HG03060 (cell line): ENCODE results near the gene MOB3C.

Source experiments
- ATAC-seq: cut with Tn5 transposase; IDR thresholded peaks from one replicate; pipeline ENCODE4 v1.9.1; 2021; ENCODE audit warnings: low read depth, moderate number of reproducible peaks; ENCODE audit not compliant: unreplicated experiment

MOB3C gene

DNA sequence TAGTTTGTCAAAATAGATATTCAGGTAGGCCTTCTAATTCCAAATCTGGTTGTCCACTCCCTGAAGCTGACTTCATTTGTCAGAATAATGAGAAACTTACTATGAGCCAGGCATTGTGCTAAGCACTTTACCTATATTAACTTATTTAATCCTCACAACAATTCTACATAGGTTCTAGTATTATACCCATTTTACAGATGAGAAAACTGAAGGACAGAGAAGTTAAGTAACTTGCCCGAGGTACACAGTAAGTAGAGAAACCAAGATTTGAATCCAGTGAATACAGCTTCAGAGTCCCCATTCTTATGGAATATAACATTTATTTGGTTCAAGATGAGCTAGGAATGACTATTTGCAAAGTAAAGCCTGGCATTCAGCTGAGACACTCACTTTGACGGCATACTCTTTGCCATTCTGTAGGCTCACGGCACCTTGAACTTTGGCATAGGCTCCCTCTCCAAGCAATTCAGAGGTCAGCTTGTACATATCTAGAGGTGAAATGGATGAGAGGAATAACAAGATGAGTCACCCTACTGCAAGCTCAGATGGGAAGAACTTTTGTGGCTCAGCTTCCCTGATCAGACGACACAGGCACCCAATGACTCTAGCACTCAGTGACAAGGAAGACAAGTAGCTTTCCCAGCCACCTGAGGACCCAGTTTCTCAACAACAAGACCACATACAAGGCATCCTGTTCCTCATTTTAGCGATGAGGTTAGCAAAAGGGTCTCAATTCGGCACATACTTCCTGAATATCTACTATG, 36.3 kb downstream of the MOB3C start:
- ATAC-seq = no peak

DNA sequence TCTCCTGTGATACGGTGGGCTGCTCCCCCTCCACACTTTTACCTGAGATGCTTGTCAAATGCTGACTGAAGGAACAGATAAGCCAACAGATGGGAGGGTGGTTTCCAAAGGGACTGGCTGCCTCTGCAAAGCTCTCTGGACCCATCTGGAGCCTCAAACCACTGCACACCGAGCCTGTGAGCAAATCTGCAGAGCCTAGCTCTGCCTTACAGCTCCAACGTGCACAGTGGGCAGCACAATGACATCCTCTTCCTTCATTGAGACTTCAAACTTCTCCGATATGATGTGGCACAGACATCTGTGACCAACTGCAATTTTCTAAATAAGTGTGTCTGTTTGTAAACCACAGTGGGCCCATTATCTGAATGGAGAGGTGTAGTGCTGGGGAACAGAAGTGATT, 38.9 kb downstream of the MOB3C start:
- no peak for ATAC-seq

DNA sequence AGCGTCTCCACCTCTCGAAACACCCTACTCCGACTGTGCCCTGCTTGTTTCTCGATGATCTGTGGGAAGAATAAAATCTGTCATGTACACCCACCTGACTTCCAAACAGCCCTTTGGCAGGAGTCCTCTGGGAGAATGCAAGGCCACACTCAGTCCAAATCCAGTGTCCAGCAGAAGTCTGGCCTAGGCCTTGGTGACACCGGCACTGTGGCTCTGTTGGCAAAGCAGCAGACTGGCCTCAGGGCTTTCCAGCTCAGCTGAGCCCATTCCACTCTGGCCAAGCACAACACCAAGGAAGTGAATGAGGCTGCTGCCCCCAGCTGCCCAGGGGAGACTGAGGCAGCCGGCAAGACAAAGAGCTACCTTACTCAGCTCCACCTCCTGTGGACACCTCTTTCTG, 40.0 kb downstream of the MOB3C start:
- no peak for ATAC-seq

DNA sequence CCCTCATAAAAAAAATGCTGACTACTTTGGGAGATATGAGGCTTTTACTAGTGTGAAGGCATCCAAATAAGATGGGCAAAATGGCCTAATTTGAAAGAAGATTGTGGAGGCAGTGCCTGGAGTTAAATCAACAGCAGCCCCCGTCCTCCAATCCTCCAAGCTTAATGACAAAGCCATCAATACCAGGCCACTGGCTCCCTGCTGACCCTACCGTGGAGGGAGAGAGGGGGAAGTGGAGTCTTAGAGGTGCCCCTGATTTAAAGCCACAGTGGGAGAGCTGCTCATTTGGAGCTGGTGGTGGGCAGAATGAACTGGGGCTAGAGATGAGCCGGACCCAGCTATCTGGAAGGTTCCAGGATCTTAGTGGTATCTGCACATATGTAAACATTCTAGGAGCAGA, 40.8 kb downstream of the MOB3C start:
- ATAC-seq = no peak

DNA sequence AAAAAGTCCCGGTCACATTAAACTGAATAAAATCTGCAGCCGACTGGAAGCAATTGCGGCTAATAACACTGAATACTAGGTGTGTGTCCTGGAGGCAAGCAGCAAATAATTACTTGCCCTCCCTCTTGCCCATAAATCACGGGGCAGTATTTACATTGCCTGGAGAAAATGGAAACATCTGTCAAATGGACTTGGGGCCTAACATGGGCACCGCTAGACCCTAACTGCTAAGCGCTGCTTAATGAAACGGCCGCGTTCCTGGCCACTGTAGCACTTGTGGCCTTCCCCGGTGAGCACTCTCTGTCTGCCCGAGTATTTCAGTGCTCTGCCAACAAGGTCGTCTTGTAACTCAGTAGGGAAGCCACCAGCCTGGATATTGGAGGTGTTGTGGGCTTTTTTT, 41.3 kb downstream of the MOB3C start:
- ATAC-seq = no peak

DNA sequence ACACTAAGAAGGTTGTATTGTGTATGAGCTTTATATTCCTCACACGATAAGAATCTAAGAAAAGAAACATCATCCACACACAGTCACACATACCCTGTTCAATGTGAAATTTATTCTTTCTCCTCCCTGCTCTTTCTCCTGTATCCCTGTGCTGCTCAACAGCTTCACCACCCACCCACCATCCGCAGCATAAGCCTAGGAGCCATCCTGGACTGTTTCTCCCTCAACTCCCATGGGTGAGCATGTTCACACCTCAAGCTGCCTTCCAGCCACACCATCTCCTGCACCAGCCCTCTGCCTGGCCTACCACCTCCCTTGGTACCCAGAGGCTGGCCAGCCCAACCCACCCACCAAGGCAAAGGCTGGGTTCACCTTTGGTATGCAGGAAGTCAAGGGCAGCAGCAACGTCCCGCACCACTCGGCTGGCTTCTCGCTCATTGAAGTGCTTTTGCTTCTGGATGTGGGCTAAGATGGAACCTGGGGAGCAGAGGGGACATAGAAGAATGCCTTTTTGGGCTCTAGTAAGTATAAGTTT, 44.9 kb downstream of the MOB3C start:
- ATAC-seq = no peak

- ATAC-seq = no peak
These were observed 46.5 kb downstream of the MOB3C start for GRCh38 chr1:46569884-46570725.

DNA sequence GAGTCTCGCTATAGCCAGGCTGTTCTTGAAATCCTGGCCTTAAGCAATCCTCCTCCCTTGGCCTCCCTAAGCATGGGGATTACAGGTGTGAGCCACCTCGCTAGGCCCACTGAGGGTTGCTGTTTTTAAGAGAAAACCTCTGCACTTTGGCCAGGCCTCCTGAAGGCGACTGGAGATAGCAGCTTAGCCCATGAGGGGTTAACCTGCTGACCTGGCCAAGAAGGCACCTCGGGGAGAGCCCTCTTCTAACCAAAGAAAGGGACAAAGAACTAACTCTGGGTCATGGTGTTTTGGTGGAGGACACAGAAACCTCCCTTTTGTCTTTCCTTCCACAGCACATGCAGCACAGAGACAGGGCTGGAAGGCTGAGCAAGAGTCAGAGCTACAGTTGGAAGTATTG, 47.5 kb downstream of the MOB3C start:
- no peak for ATAC-seq

DNA sequence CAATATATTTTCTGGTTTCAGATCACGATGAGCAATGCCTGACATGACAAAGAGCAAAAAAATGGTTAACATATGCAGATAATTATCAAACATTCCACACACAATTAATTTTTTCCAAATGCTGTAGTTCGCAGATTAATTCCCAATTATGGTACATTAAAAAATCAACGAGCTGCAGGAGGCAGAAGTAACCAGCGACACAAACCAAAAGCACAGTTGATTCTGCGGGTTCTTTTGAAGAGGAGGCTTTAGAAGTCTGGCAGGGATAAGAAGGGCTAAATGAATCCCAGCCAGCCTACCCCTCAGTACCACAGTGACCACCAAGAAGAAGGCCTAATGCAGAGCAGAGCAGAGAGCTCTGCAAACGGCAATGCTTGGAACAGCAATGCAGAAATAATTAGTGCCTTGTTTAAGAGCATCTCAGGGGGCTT, 48.1 kb downstream of the MOB3C start:
- no peak for ATAC-seq

DNA sequence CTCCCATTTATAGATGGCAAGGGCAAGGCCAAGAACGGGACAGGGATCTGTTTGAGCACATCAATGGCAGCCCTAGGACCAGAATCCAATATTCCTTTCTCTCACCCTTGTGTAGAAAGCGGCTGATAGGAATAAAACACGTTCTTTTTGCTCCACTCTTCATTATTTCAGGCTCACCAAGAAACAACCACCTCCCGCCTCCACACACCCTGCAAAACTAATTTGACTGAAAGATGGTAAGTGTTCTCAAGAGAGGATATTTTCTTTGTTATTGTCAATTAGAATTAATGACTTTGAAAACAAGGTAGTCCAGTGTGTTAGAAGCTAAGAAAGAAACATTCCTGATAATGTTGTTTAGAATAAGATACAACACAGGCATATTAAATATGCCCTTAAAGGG, 53.3 kb downstream of the MOB3C start:
- ATAC-seq = no peak

DNA sequence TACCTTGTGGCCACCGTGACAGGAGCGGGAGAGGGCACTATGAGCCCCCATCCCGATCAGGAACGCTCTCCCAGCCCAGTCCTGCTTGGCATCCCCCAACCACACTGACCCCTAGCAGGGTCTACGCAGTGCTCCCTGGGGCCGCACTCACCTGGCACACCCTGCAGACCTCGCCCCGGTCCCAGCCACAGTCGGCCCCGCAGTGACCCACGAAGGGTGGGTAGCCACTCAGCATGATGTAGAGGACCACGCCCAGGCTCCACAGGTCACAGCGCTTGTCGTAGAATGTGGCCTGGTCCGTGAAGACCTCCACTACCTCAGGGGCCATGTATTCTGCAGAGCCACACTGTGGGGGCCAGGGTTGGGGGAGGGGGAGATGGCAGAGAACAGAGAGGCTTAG, 54.1 kb downstream of the MOB3C start:
- no peak for ATAC-seq

- ATAC-seq = no peak
These were observed 57.6 kb downstream of the MOB3C start for GRCh38 chr1:46558966-46559365.

GRCh38 chr1:46558141-46558963, 58.3 kb downstream of the MOB3C start:
- ATAC-seq = no peak
